ENCODE measurements around the gene LMCD1. TPM values are rescaled to one million over a fixed set of nuclear protein-coding genes. Genes with fewer than 3 reads are reported as not detected.

The LMCD1 gene
- total RNA-seq, 2 experiments from 2014 or later = 2.1 to 2.2 TPM

- intact Hi-C loops (cut with micrococcal nuclease) = no loop called here
- Mint-ChIP-seq H3K27ac (no peak overlapping the region), H3K4me1 (ENCODE audit: low read depth) (no peaks in the 10 kb centered on the region), H3K4me3 (no peak overlapping the region), H3K9me3 (no peaks in the 10 kb centered on the region), H3K36me3 (ENCODE audit: low read depth) (no peaks in the 10 kb centered on the region), H3K27me3 (no peaks in the 10 kb centered on the region)
- ChIA-PET CTCF (no interaction called here), POLR2A (no interaction called here)
- no peak for TF ChIP-seq CTCF (IDR thresholded peaks at IDR 0.05)
- no peak for DNase-seq
- no peak for ATAC-seq
Observed at GRCh38 chr3:8555725-8556472, 54.3 kb downstream of the LMCD1 start.

- DNase-seq (no peak), ATAC-seq (no peak)
- intact Hi-C loops (cut with micrococcal nuclease) = no loop called here
- no peaks in the 10 kb centered on the region for H3K9me3 Mint-ChIP-seq
- H3K4me3 Mint-ChIP-seq = no peak overlapping the region
- H3K27me3 Mint-ChIP-seq = no peaks in the 10 kb centered on the region
- no peaks in the 10 kb centered on the region for H3K4me1 Mint-ChIP-seq (ENCODE audit: low read depth)
- no peak for TF ChIP-seq CTCF (IDR thresholded peaks at IDR 0.05)
- ChIA-PET CTCF (no interaction called here), POLR2A (no interaction called here)
- no peak overlapping the region for H3K27ac Mint-ChIP-seq
- H3K36me3 Mint-ChIP-seq (ENCODE audit: low read depth) = no peaks in the 10 kb centered on the region
Observed at GRCh38 chr3:8556473-8556869, 54.8 kb downstream of the LMCD1 start.

GRCh38 chr3:8557298-8557697, 55.7 kb downstream of the LMCD1 start:
- H3K36me3 Mint-ChIP-seq (ENCODE audit: low read depth) = no peaks in the 10 kb centered on the region
- ATAC-seq (no peak), DNase-seq (no peak)
- H3K27me3 Mint-ChIP-seq = peaks cover 2% of the 10 kb centered on the region
- TF ChIP-seq CTCF (IDR thresholded peaks at IDR 0.05) = no peak
- H3K4me1 Mint-ChIP-seq (ENCODE audit: low read depth) = no peaks in the 10 kb centered on the region
- CTCF ChIA-PET = no interaction called here
- H3K27ac Mint-ChIP-seq = no peak overlapping the region
- no peak overlapping the region for H3K4me3 Mint-ChIP-seq
- POLR2A ChIA-PET = no interaction called here
- H3K9me3 Mint-ChIP-seq = no peaks in the 10 kb centered on the region
- intact Hi-C loops (cut with micrococcal nuclease) = no loop called here

GRCh38 chr3:8558645-8559044, 57.0 kb downstream of the LMCD1 start:
- no peaks in the 10 kb centered on the region for H3K36me3 Mint-ChIP-seq (ENCODE audit: low read depth)
- no peaks in the 10 kb centered on the region for H3K9me3 Mint-ChIP-seq
- H3K4me3 Mint-ChIP-seq = no peak overlapping the region
- no peak for DNase-seq
- no peak for ATAC-seq
- H3K27ac Mint-ChIP-seq = no peak overlapping the region
- POLR2A ChIA-PET = no interaction called here
- no peaks in the 10 kb centered on the region for H3K4me1 Mint-ChIP-seq (ENCODE audit: low read depth)
- TF ChIP-seq CTCF (IDR thresholded peaks at IDR 0.05) = no peak
- H3K27me3 Mint-ChIP-seq = peaks cover 2% of the 10 kb centered on the region
- intact Hi-C loops (cut with micrococcal nuclease) = no loop called here
- CTCF ChIA-PET = no interaction called here

GRCh38 chr3:8559351-8559750, 57.7 kb downstream of the LMCD1 start:
- no peak for TF ChIP-seq CTCF (IDR thresholded peaks at IDR 0.05)
- POLR2A ChIA-PET = no interaction called here
- no peaks in the 10 kb centered on the region for H3K9me3 Mint-ChIP-seq
- DNase-seq (no peak), ATAC-seq (no peak)
- H3K4me3 Mint-ChIP-seq = no peak overlapping the region
- intact Hi-C loops (cut with micrococcal nuclease) = no loop called here
- H3K36me3 Mint-ChIP-seq (ENCODE audit: low read depth) = no peaks in the 10 kb centered on the region
- CTCF ChIA-PET = no interaction called here
- H3K27me3 Mint-ChIP-seq = peaks cover 2% of the 10 kb centered on the region
- no peak overlapping the region for H3K27ac Mint-ChIP-seq
- H3K4me1 Mint-ChIP-seq (ENCODE audit: low read depth) = no peaks in the 10 kb centered on the region
